GM13976 (cell line): ENCODE data around the gene DDR1.

Experiments used
- DNase-seq: peaks from one replicate; pipeline ENCODE4 v3.0.0; 2012; ENCODE audit warnings: low spot score
- in situ Hi-C: fragments of 300-500 bp; cut with MboI; formaldehyde crosslinking; loops from one replicate; pipeline ENCODE4 v1.12.0; 2022; ENCODE audit warnings: low sequenced_read_pairs, mixed read lengths, inconsistent platforms; ENCODE audit not compliant: unreplicated experiment
- TF ChIP-seq, protein P1 (sequence below): IDR thresholded peaks from 2 replicates; pipeline ENCODE4 v1.5.1; 2012; ENCODE audit warnings: borderline replicate concordance, mild to moderate bottlenecking; ENCODE audit not compliant: insufficient read depth; ENCODE audit errors: extremely low read depth, missing control alignments, control extremely low read depth

Gene DDR1

DNA sequence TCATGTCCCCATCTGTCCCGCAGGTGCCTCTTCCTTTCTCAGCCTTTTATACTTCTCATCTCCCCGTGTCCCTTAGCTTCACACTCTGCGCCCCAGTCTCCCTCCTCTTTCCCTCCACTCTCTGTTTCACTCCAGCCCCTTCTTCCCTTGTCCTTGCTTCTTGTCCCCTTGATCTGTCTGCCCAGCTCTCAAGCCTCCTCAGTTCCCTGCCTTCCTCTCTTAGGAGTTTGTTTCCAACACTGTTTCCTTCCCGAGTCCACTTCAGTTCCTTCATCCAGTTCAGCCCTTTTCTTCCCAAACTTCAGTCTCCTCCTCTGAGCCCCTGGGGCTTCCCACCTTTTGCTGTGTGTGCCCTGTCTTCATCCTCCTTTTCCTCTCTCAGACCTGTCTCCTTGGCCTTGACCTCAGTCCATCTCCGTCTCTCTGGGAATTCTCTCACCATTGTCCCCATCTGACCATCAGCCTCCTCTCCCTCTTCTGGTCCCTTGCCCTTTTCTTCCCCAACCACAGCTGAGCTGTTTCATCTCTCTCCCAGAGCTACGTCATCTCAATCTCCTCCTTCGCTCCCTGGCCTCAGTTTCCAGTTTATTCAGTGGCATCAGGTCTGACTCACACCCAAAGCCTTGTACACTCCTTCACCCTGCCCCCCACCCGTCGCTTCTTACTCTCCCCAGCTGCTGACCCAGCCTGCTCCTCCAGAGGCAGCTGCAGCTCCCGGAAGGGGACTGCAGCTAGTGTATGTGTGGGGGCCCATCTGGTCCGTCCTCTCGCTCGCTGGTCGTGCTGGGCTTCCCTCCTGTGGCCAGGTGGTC is 2.7 kb upstream of the DDR1 start:
- DNase-seq = peak; percentile 21
- in situ Hi-C loops = no loop called here
- TF ChIP-seq, protein P1, sequence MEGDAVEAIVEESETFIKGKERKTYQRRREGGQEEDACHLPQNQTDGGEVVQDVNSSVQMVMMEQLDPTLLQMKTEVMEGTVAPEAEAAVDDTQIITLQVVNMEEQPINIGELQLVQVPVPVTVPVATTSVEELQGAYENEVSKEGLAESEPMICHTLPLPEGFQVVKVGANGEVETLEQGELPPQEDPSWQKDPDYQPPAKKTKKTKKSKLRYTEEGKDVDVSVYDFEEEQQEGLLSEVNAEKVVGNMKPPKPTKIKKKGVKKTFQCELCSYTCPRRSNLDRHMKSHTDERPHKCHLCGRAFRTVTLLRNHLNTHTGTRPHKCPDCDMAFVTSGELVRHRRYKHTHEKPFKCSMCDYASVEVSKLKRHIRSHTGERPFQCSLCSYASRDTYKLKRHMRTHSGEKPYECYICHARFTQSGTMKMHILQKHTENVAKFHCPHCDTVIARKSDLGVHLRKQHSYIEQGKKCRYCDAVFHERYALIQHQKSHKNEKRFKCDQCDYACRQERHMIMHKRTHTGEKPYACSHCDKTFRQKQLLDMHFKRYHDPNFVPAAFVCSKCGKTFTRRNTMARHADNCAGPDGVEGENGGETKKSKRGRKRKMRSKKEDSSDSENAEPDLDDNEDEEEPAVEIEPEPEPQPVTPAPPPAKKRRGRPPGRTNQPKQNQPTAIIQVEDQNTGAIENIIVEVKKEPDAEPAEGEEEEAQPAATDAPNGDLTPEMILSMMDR = no peak

DNA sequence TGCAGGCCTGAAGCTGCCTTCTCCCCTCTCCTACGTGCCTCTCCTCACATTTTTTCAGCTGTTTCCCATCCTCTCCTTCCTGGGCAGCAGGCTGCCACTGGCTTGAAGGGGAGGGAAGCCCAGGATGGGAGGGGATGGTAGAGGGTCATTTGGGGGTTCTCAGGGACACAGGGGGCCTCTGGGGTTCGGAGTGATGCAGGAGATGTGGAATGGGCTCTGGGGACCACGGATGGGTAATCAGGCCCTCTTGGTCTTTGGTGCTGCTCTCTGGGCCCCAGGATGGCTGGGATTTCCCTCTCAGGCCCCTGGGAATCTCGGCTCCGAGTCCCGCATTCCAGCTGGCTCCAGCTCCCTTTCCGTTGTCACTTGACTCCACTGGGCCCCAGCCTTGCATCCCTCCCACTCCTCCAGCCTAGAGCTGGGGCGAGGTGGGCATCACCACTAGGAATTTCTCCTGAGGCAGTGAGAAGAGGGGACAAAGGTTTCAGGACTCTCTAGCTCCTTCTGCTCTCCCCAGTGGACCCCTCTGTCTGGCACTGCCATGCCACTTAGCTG is 2.0 kb upstream of the DDR1 start:
- in situ Hi-C loops = no loop called here
- peak; percentile 10 for DNase-seq
- TF ChIP-seq, protein P1 = no peak

DNA sequence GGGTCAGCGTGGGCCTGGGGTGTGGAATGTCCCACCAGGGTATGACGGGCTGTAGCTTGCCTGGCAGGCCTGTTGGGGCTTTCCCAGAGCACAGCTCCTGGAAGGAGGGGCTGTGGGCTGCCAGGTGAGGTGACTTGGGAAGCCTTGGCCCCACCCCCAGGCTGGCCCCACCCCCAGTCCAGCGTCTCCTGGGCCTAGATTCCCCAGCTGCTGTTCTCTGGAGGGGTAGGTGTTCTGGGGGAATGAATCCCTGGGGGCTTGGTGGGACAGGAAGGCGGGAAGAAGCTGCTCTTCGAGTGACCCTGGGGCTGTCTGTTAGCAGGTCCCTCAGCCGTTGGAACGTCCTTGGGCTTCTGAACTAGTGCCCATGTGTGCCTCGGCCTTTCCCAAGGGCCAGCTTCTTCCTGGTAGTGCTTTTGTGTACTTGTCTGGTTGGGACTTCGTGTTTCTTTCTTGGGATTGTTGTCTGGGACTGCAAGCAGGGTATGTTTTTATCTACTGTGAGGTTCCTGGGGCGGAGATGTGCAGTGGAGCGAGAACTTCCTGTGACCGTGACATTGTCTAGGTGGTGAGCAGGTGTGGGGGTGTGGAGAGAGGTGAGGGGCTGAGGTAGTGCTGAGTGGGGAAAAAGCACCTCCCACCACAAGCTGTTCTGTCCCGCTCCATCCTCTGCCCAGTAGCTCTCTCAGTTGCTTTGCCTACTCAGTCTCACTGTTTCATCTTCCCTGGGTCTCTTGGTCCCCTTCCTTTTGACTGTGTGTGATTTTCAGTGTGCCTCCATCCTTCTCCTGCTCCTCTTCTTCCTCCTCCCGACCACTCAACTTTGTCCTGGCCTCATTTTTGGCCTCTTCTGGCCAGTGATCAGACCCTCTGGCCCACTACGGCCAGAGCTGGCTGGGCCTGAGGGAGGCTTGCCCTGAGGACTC is 1.3 kb upstream of the DDR1 start:
- DNase-seq = peak; percentile 78
- in situ Hi-C loops = no loop called here
- TF ChIP-seq, protein P1 = no peak

DNA sequence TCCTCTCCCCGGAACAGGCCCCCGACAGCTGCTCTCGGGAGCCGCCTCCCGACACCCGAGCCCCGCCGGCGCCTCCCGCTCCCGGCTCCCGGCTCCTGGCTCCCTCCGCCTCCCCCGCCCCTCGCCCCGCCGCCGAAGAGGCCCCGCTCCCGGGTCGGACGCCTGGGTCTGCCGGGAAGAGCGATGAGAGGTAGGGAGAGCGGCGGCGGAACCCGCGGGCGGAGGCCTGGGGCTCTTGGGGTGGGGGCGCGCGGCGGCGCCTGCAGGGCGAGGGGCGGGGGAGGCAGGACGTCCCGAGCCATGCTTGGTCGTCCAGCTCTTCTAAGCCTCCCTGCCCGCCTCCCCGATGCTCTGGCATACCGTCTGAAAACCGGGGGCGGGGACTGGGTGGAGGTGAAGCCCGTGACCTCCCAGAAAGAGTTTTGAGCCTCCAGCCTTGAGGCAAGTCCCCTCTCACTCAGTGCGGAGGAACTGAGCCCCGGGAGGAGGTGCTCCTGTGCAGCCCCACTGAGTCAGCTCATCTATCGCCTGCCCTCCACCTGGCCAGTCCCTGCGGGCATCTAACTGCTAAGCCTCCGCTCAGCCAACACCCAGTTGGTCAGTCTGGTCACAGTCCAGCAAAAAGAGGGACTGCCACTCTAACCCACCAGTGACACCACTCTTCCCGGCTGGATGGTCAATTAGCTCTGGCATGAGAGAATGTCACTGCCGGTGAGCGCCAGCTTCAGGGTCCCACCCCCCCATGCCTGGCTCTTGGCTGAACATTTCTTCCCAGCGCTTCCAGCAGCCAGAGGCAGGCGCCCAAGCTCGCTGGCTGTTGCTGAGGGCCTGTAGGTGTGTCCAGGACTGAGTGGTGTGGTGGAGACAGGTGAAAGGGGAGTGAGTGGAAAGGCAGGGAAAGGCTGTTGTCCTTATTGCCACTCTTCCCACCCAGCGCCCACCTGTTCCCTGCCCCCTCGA is 482 bp downstream of the DDR1 start:
- in situ Hi-C loops = no loop called here

DNA sequence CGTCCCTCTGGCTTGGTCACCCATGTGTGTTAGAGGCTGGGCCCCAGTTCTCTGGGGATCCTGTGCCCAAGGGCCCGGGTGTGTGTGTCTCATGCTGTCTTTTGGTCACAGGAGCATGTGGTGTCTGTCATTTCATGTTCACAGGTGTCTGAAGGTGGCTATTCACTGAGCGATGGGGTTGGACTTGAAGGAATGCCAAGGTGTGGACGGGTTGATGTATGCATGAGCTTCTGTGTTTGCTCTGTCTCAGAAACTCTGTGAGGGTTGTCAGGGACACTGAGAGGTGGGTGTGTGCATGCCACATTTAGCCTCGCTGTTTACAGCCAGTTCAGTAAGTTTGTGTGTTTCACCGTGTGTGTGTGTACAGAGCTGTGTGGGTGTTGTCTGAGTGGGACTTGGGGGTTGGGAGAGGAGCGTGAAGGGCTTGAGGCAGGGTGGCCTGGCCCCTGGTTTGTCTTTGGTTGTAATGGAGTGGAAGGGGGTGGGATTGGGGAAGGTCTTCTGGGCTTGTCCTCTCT is 1.2 kb downstream of the DDR1 start:
- peak; percentile 44 for DNase-seq
- in situ Hi-C loops = no loop called here
- TF ChIP-seq, protein P1 = no peak

More for the DNA sequence above, 482 bp downstream of the DDR1 start:
- peak; percentile 82 for DNase-seq
- TF ChIP-seq, protein P1 = no peak
